HG03175 (cell line): ENCODE measurements around the gene ARMS2.

Source experiments
- ATAC-seq: cut with Tn5 transposase; IDR thresholded peaks from one replicate; pipeline ENCODE4 v1.9.1; 2021; ENCODE audit warnings: mild to moderate bottlenecking, moderate library complexity; ENCODE audit not compliant: unreplicated experiment

ARMS2 gene, protein sequence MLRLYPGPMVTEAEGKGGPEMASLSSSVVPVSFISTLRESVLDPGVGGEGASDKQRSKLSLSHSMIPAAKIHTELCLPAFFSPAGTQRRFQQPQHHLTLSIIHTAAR

DNA sequence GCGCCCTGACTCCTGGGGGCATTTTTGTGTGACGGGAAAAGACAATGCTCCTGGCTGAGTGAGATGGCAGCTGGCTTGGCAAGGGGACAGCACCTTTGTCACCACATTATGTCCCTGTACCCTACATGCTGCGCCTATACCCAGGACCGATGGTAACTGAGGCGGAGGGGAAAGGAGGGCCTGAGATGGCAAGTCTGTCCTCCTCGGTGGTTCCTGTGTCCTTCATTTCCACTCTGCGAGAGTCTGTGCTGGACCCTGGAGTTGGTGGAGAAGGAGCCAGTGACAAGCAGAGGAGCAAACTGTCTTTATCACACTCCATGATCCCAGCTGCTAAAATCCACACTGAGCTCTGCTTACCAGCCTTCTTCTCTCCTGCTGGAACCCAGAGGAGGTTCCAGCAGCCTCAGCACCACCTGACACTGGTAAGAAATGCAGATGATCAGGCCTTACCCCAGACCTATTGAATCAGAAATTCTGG is at the start of gene ARMS2:
ARMS2 (plus strand) TSS at position 51 of the 478 bp plus-strand sequence; CDS start at position 126, 75 bp downstream.
- no peak for ATAC-seq

DNA sequence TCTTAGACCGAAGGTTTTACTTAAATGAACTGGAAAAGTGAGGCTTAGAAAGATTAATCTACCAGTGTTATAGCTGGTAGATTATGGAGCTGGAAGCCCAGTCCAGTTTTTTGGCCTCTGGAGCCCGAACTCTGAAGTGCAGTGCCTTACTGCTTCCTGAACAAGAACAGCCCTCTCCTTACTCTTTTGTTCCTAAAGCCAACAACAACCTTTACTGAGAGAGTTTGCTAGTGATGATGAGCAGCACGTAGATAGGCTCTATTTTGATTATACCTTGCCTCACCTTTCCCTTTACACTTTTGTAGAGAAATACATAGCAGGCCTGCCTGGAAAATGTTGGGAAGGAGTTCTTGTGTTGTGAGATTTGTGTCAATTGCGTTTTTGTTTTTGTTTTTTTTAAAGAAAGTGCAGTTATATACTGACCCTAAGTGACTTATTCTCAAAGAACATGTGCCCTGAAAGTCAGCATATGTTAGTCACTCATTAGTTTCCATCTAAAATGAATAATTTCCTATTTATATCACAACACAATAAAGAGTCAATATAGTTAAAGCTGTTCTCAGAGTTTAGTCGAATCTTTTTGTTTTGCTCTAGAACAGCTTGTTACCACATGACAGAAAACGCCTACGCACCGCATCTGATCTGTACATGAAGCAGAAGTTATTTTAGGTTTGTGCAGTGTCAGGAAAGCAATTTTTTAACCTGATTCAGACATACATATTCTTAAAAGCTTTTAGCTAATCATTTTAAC is 46.9 kb upstream of the ARMS2 start:
- ATAC-seq, result no peak

DNA sequence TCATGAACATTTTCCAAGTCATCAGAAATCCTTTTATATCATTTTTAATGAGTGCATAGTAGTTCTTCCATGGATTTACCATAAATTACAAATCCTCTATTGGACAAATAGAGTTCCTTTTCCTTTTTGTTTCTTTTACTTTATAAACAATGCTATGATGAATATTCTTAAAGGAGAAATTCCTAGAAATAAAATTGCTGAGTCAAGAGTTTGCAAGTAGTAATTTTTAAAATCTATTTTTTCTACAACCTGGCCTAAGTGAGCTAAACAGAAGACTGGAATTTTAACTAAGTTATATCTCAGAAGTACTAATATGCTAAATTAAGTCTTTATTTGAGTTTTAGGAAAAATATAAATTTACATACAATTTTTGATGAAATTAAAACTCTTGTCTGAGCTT is 41.1 kb upstream of the ARMS2 start:
- ATAC-seq, result no peak

DNA sequence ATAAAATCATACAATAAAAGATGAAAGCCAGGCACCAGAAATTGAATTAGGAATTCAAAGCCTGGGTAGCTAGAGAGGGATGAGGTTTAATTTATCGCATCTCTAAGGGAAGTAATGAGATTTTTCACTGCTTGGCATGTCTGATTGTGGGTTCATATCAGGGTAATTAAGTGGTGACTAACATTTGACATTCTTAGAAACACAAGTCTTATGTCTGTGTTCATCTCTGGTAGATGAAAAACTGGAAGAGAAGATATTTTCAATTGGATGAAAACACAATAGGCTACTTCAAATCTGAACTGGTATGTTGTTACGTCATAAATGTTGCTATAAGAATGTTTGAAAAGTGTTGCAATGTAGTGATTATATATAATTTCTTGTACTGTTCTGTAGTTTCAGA is 36.8 kb upstream of the ARMS2 start:
- ATAC-seq, result no peak

DNA sequence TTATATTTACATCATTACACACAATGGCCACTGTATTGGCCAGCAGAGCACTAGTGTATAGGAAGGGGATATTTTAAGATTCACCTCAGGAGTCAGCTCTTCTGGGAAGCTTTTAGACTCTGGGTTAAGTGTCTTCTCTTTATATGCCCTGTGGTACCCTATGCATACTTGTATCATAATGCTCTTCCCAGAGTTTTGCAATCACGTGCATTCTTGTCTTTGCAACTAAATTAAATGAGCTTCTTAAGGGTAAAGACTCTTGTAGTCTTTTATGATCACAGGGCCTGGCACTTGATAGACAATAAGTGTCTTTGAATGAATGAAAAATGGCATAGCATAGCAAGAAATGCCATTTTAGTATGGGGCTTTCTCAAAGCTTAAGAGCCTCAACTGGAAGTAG is 35.4 kb upstream of the ARMS2 start:
- no peak for ATAC-seq

DNA sequence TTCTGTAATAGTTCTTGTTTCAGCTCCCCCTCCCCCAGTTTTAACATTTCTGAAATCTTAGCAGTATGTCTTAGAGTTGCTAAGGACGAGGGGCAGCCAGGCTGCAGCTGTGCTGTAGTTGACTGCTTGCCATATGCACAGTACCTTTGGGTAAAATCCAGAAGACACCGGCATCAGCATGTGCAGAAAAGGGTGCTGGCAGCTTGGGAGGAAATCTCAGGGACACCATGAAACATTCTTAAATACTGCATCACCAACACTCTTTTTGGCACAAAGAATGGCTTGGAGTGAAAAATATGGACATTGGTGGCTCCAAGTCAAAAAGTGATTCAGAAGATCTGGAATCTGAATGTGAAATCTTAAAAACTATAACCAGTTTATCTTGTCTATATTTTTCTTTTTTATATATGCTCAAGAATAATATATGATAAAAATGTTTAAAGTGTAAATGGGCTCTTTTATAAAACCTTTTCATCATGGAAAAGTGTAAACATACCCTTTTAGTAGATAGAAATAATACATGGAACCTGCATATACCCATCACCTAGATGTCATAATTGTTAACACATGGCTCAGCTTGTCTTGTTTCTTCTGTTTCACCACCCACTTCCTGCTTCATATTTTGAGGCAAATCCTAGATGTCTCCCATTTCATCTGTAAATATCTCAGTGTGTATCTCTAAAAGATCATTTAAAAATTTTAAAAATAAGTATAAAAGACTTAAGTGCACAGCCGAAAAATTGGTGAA is 34.4 kb upstream of the ARMS2 start:
- ATAC-seq, result no peak

DNA sequence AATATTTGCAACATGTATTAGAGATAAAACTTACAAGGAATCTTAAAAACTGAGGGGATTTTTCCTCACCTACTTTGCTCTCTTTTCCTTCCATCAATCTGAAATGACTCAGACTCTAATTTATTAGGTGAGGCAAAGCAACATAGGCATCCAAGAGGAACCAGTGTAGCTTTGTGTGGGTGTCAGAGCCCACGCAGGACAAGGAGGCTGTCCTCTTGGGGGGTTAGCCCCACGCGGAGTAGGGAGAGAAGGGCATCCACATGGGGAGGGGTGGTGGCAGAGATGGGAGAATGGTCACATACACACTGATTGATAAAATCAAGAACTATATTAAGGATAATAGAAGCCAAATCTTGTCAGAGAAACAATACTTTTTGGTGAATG is 33.8 kb upstream of the ARMS2 start:
- ATAC-seq, result no peak

DNA sequence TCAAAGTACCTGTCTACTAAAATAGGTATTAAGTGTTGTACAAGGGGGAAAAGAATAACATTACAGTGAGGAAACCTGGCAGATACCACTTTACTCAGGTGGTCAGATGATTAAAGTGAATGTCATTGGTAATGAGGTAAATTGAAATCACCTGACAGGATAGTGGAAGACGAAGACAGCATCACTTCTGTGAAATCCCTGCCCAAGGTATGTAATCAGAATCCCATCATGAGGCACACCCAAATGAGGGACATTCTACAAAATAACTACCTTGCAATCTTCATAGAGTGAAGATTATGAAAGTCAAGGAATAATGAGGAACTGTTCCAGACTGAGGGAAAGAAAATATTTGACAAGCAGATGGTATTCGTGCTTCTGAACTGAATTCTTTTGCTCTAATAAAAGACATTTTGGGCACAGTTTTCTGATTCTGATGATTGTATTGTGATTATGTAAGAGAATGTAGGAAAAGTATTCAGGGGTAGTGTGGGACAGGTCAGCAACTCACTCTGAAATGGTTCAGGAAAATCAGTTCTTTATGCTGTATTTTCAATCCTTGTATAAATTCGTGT is 33.3 kb upstream of the ARMS2 start:
- no peak for ATAC-seq

DNA sequence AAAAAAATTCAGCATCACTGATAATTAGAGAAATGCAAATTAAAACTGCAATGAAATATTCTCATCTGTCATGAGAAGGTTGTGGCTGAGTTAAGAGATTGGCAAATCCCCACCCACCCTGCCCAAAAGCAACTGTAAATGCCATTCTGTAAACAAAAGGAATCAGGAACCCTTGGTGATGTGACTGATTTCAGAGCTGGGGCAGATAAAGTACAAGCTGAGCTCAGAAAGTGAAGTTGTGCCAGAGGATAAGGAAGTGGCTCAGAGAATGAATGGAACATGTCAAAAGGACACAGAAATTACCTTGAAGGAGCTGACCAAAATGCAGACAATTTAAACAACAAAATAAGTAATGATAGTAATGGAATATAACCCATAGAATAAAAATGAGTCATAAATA is 32.7 kb upstream of the ARMS2 start:
- ATAC-seq, result no peak

DNA sequence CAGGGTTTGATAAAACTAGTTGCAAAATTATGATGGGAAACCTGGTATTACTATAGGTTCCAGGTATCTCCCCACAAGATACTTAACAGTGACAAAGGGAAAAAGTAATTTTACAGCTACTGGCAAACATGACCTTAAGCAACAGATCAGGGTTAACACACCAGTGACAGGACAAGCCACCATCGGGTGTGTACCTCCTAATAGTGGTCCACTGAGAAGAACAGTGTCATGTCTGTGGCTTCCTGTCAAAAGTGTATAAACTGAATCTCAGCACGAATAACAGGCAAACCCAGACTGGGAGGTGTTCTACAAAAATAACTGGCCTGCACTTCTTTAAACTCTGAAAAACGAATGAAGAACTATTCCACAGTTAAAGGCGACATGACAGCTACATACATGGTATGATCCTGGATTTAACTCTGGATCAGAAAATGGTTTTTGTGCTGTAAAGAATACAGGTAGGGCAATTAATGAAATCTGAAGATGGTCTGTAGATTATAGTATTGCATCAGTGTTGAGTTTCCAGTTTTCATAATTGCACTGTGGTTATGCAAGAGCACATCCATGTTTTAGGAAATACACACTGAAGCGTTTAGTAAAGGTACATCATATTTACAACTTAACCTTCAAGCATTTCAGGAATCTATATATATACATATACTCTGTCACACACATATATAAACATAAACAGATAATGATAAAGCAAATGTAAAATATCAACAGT is 32.0 kb upstream of the ARMS2 start:
- no peak for ATAC-seq

DNA sequence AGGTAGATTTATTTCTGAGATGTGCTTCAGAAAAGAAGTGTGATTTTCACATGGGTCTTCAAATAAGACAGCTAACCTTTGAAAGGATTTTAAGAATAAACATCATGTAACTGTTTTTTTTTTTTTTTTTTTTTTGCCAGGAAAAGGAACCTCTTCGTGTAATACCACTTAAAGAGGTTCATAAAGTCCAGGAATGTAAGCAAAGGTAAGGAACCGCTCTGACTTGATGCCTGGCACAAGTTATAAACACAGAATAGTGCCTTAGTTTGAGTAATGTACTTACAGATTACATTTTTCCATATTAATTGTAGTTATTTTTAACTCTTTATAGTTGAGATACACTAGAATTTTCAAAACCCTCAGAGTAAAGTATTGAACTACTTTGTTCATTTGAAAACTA is 30.4 kb upstream of the ARMS2 start:
- ATAC-seq, result no peak

DNA sequence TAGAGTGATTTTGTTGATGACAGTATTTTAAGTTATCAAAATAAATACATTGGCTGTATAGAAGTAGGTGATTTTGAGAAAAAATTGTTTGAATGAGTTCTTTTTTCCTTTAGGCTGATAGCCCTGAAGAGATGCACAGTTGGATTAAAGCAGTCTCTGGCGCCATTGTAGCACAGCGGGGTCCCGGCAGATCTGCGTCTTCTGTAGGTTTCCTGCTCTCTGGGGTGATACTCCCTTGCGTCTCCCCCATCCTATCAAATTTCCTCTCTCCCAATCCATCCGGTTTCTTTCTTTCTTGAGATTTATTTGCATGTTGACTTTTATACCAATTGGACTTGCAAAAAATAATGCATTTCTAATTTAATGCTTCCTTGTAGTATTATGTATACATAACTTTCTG is 27.6 kb upstream of the ARMS2 start:
- no peak for ATAC-seq

DNA sequence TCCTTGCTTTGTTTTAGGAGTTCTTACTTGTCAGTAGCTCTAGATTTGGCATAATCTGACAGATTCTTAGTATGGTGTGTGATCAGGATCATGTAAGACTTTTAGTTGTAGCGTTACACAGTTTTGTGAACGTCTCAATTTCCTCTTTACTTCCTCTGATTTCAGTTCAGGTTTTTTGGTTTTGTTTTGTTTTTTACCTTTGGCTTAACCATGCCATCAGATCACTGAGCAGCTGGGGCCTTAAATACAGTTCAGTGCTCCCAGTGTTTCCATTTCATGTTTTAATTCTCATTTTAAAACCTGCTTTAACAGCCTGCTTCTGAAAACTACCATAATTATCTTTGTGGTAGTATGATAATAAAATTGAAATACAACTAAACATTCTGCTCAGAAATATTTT is 27.2 kb upstream of the ARMS2 start:
- ATAC-seq, result no peak

DNA sequence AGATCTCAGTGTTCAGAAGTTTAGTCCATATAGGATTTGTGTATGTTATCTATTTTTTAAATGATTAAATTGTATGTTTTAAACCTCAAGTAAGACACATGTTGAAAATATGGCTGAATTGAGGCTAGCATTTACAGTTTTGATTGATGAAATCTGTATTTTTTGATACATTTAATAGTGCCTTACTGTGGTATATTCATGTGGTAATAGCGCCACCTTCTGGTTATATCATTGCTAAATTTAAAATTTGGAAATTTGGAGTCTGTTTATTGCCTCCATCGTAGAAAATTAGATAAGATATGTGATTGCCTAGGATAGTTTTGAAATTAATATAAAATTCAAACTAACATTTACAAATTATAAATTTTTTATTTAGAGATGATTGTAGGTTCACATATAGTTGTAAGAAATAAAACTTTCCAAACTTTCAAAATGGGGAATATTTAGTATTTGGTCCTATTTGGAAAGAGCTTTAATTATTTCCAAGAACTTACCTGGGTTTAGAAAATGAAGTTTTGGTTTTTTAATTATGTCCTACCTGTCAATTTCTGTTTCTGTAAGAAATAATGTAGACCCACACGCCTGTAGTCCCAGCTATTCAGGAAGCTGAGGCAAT is 19.1 kb upstream of the ARMS2 start:
- ATAC-seq, result no peak

DNA sequence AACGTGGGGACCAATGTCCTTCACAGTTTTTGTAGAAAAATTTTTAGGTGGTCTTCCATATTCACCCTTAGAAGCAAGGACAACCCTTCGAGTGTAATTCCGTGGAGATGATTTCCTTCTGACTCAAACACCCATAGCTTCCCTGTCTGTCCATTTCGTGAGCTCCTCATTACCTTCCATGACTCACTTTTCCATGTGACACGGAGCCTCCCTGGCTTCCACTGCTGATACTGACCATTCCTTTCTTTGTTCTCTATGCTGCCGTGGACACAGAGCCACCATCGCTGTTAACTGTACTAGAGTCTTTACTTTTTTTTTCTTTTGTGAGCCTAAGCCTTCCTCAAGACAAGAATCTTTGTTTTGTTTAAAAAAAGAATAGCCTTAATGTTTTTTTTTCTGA is 12.5 kb upstream of the ARMS2 start:
- no peak for ATAC-seq

DNA sequence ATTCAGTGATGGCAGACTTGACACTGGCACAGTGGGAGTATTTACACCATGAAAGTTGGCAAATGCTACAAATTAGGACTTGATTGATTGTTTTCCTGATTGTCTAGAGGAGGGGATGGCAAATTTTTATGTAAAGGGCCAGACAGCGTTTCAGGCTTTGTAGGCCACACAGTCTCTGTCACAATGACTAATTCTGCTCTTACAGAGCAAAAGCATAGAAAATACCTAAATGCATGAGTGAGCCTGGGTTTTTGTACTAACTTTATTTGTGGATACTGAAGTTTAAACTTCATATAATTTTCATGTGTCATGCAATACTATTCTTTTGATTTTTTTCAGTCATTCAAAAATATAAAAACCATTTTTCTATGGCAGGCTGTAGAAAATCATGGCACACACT is 9.0 kb upstream of the ARMS2 start:
- ATAC-seq, result no peak

DNA sequence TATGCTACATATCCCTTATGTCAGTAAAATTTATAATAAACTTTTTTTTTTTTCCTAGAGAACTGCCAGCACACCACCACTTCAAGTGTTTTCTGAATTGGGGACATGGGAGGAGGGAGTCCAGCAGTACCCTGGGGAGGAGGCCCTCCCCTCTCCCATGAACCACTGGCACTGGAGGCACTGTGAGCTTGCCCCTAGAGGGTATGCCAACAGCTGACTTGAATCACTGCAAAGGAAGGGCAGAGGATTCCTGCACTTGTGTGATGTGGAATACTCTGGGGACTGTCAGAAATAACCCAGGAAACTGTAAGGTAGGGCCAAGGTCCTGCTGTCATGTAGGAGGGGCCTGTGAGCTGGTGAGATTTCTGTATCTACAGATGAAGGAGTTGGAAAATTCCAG is 8.5 kb upstream of the ARMS2 start:
- no peak for ATAC-seq

DNA sequence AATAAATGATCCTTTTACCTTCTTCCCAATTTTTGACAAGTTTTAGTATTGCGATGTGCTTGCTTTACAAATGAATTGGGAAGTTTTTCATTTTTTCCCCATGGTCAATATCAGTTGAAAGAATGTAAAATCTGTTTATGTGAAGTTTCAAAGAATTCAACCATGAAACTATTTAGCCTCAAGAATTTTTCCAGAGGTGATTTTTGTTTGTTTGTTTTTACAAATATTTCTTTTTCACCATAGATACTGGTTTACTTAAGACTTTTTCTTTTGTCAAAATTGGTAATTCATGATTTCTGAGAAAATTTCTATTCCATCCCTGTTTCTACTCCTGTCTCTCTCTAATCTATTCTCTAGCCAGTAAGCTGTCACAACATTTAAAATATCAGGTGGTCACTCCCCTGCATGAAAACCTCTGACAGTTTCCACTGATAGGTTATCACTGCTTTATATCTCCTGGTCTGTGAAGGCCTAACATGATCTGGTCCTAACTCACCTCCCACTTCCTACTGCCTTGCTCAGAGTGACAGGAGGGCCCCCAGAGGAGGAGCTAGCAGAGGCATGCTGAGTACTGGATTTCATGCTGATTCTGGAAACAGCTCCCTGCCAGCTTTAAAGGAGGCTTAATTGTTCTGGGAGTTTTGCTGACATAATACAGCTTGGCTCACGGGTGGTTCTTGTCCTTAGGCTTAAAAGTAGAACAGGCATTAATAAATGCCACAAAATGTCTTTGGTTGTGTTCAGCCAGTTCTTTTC is 7.6 kb upstream of the ARMS2 start:
- no peak for ATAC-seq

DNA sequence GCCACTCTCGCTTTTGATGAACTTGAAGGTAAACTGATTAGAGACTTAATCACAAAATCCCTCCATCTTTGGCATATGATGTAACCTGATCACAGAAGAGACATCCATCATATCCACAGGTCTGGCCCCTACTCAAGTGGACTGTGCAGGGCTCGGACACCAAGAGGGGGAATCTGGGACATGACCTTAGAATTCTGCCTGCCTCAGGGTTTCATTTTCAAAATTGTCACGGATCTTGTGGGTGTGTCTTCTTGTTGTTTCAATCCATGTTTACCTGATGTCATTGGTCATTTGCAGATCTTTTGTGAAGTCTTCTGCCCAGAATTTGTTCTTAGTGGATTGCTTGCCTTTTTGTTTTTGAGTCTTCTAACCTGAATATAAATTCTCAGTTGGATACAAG is 5.9 kb upstream of the ARMS2 start:
- ATAC-seq, result no peak

DNA sequence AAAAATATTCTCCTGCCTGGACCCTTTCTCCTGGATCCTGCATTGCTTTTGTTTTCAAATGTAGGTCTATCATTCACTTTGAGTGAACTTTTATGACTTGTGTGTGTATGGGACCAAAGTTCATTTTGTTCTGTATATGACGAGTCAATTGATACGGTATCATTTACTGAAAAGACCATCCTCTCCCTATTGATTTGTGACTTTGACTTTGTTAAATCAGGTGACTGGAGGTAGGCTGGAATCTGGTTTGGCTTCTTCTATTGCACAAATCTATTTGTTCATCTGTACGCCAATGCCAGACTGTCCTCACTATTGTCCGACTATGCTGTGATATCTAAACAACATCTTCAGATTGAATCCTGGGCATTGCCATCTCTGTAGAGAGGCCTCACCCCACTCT is 5.3 kb upstream of the ARMS2 start:
- ATAC-seq, result no peak
